ENCODE data around the gene RAB11FIP4. TPM values are rescaled to one million over a fixed set of nuclear protein-coding genes. Genes with fewer than 3 reads are reported as not detected.
"Not testable (repeated sequence)": the region's sequence is repeated elsewhere in the genome, so short reads cannot be mapped to it uniquely, and the experiment has no call there.

RAB11FIP4 gene
- total RNA-seq, 2 donors from 2014 or later = 0.68 to 3.7 TPM

- Histone ChIP-seq H3K36me3 (no peaks in the 10 kb centered on the region), H3K9me3 (no peaks in the 10 kb centered on the region), H3K4me3 (no peak overlapping the region), H3K27me3 (replicated peaks; ENCODE audit: insufficient read depth) (no peaks in the 10 kb centered on the region), H3K4me1 (ENCODE audit: control insufficient read depth in 1 of 2, low read depth in 2 of 2) (no peaks in the 10 kb centered on the region), H3K27ac (no peak overlapping the region)
- no peak for DNase-seq (ENCODE audit: low spot score)
- ATAC-seq (ENCODE audit: insufficient number of reproducible peaks, low FRiP score, low read depth) = no peak
- TF ChIP-seq, protein P1, sequence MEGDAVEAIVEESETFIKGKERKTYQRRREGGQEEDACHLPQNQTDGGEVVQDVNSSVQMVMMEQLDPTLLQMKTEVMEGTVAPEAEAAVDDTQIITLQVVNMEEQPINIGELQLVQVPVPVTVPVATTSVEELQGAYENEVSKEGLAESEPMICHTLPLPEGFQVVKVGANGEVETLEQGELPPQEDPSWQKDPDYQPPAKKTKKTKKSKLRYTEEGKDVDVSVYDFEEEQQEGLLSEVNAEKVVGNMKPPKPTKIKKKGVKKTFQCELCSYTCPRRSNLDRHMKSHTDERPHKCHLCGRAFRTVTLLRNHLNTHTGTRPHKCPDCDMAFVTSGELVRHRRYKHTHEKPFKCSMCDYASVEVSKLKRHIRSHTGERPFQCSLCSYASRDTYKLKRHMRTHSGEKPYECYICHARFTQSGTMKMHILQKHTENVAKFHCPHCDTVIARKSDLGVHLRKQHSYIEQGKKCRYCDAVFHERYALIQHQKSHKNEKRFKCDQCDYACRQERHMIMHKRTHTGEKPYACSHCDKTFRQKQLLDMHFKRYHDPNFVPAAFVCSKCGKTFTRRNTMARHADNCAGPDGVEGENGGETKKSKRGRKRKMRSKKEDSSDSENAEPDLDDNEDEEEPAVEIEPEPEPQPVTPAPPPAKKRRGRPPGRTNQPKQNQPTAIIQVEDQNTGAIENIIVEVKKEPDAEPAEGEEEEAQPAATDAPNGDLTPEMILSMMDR (IDR thresholded peaks at IDR 0.05) = no peak
These were observed 46.4 kb downstream of the RAB11FIP4 start for GRCh38 chr17:31437720-31438400.

DNA sequence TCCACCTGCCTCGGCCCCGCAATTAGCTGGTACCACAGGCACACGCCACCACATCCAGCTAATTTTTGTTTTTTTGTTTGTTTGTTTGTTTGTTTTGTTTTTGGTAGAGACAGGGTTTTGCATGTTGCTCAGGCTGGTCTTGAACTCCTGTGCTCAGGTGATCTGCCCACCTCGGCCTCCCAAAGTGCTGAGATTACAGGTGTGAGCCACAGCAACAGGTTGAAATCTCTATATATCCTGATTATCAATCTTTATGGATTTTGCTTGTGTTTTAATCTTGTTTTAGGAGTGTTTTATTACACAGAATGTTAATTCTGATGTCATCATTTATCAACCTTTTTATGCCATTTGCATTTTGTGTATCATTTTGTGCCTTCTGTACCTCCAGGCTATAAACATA is 48.2 kb downstream of the RAB11FIP4 start:
- no peak overlapping the region for H3K27ac ChIP-seq
- ATAC-seq (ENCODE audit: insufficient number of reproducible peaks, low FRiP score, low read depth) = no peak
- H3K4me3 ChIP-seq = no peak overlapping the region
- H3K27me3 ChIP-seq (replicated peaks; ENCODE audit: insufficient read depth) = no peaks in the 10 kb centered on the region
- H3K4me1 ChIP-seq (ENCODE audit: control insufficient read depth in 1 of 2, low read depth in 2 of 2) = no peaks in the 10 kb centered on the region
- H3K36me3 ChIP-seq = no peaks in the 10 kb centered on the region
- no peaks in the 10 kb centered on the region for H3K9me3 ChIP-seq
- TF ChIP-seq, protein P1 (IDR thresholded peaks at IDR 0.05) = no peak
- DNase-seq (ENCODE audit: low spot score) = no peak

DNA sequence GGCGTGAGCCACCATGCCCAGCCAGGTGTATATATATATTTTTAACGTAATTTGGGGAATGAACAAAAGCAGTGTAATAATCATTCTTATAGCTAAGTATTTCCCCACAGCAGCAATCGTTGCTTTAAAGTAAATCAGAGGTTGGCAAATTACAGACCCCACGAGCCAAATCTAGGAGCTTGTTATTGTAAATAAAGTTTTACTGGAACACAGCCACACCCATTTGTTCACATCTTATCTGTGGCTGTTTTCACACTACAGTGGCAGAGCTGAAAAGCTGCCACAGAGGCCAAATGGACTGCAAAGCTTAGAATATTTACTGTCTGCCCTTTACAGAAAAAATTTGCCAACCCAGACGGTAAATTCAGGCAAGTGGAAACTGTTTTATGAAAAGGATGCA is 50.8 kb downstream of the RAB11FIP4 start:
- Histone ChIP-seq H3K27ac (no peak overlapping the region), H3K9me3 (no peaks in the 10 kb centered on the region), H3K4me3 (no peak overlapping the region), H3K36me3 (no peaks in the 10 kb centered on the region), H3K4me1 (ENCODE audit: control insufficient read depth in 1 of 2, low read depth in 2 of 2) (no peaks in the 10 kb centered on the region), H3K27me3 (replicated peaks; ENCODE audit: insufficient read depth) (no peaks in the 10 kb centered on the region)
- ATAC-seq (ENCODE audit: insufficient number of reproducible peaks, low FRiP score, low read depth) (no peak), DNase-seq (ENCODE audit: low spot score) (no peak)
- TF ChIP-seq, protein P1 (IDR thresholded peaks at IDR 0.05) = no peak

- H3K27ac ChIP-seq; ATAC-seq (ENCODE audit: insufficient number of reproducible peaks, low FRiP score, low read depth); H3K4me1 ChIP-seq (ENCODE audit: control insufficient read depth in 1 of 2, low read depth in 2 of 2); H3K36me3 ChIP-seq; DNase-seq (ENCODE audit: low spot score); H3K4me3 ChIP-seq; H3K27me3 ChIP-seq (replicated peaks; ENCODE audit: insufficient read depth); H3K9me3 ChIP-seq: not testable (repeated sequence)
These were observed 51.4 kb downstream of the RAB11FIP4 start for GRCh38 chr17:31442856-31443255.

DNA sequence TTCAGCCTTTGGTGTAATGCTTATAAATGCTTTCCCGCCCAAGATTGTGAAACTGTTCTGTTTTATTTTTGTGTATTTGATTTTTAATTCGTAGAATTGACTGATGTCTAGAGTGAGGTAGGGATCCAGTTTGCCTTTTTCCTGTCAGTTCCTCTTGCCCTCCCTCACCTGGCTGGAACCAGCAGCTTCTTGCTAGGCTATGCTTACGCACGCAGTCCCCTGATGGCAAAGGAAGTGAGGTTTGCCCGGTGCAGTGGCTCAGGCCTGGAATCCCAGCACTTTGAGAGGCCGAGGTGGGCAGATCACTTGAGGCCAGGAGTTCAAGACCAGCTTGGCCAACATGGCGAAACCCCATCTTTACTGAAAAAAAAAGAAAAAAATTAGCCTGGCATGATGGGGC is 51.9 kb downstream of the RAB11FIP4 start:
- H3K27me3 ChIP-seq (replicated peaks; ENCODE audit: insufficient read depth) = no peaks in the 10 kb centered on the region
- no peaks in the 10 kb centered on the region for H3K36me3 ChIP-seq

More for the DNA sequence above, 51.9 kb downstream of the RAB11FIP4 start:
- H3K4me3 ChIP-seq = no peak overlapping the region
- no peaks in the 10 kb centered on the region for H3K9me3 ChIP-seq
- no peak overlapping the region for H3K27ac ChIP-seq
- TF ChIP-seq, protein P1 (IDR thresholded peaks at IDR 0.05) = no peak
- ATAC-seq (ENCODE audit: insufficient number of reproducible peaks, low FRiP score, low read depth) = no peak
- H3K4me1 ChIP-seq (ENCODE audit: control insufficient read depth in 1 of 2, low read depth in 2 of 2) = no peaks in the 10 kb centered on the region
- no peak for DNase-seq (ENCODE audit: low spot score)
